Non-pigmented ciliary epithelial cell (primary cell): Measurements from ENCODE around the gene SMPD3.

Source experiments
- DNase-seq: peaks from one replicate; pipeline ENCODE4 v3.0.0-alpha.2; 2010; ENCODE audit warnings: low read depth

The SMPD3 gene

DNA sequence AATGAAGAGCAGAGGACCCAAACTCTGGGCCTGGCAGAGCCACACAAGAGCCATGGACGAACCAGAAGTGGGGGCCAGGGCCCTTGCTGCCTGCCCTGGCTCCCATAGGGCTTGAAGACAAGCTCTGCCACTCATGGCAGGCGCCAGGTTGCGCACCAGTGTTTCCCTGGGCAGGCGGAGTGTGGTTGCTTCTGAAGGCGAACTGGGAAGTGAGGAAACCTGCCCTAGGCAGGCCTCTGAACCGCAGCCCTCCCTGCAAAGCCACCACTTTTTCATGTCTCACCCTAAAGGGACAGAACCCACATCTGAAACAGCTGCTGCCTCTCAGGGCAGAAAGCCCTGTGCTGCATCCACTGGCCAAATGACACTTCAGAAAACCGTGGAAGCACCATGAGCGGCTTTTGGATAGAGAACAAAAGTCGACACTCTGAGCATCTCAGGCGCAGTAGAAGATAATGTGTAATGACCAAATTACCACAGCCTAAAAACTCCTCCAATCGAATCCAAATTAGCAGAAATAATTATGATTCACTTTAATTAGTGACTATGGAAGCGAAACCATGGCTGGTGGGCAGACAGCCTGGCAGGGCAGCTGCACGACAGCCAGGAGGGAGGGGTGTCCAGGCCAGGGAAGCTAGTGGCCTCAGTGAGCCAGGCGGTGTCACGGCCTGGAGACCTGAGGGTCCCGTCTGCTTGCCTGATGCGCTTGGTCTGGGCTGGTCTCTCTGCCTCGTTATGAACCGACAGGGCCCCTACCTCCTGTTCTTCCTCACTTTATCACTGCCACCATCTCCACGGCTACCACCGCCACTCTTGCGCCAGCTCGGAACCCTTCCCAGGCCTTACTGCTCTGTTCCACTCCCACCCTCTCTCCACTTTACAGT lies 78.4 kb downstream of the SMPD3 start:
- DNase-seq, result no peak

- no peak for DNase-seq
These were observed 79.1 kb downstream of the SMPD3 start for GRCh38 chr16:68369168-68369567.

- no peak for DNase-seq
These were observed 79.9 kb downstream of the SMPD3 start for GRCh38 chr16:68368301-68368888.

DNA sequence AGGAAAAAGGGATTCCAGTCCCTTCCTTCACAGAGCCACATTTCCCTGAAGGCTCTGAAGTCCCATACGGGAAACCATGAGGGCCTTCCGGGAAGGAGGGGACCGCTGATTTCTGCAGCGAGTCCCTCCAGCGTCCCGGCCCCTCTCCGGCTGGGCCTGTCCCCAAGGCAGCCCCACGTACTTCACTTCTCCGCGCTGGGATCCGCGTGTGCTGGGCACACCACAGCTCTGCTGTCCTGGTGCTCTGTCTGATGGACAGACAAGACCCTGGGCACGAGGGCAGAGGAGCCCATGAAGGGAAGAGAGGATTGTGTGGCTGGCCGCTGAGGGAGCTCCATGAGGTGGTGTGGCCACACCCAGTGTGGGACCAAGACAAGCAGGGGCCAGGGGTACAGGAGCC lies 80.4 kb downstream of the SMPD3 start:
- DNase-seq, result no peak

- no peak for DNase-seq
These were observed 80.9 kb downstream of the SMPD3 start for GRCh38 chr16:68367440-68367839.

GRCh38 chr16:68367030-68367429 lies 81.3 kb downstream of the SMPD3 start:
- no peak for DNase-seq

DNA sequence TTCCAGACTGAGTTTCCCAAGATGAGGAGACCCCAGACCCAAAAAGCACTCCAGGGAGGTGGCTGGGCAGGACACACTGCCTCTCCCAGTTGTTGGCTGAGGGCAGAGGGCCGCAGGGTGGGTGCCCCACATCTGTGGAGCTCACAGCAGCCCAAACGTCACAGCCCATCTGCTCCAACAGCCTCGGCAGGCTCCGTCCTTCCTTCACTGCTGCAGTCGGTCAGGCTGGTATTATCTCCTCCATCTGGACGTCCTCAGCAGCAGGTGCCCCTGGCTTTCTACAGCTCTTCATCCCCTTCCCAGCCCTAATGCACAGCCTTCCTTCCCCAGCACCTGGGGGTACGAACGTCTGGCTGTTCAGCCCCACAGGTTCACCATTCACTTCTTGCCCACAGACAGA lies 82.2 kb downstream of the SMPD3 start:
- no peak for DNase-seq

- no peak for DNase-seq
These were observed 83.0 kb downstream of the SMPD3 start for GRCh38 chr16:68365167-68365817.

DNA sequence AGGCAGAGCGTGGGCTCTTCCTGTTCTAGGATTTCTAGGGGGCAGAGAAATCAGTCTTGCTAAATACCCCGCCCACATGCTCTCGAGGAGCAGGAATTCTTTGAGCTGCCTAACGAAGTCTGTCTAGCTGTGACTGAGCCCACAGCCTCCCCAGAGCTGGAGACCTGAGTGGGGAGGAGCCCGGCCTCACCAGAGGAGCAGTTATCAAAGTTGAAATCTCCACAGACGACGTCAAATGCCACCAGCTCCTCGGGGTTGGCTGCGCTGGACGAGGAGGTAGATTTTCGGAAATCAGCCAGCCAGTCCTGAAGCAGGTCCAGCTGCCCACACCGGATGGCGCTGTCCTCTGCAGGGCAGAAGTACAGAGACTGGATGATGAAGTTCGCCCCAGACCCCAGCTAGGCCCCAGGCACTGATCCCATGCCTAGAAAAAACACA lies 83.7 kb downstream of the SMPD3 start:
- no peak for DNase-seq

DNA sequence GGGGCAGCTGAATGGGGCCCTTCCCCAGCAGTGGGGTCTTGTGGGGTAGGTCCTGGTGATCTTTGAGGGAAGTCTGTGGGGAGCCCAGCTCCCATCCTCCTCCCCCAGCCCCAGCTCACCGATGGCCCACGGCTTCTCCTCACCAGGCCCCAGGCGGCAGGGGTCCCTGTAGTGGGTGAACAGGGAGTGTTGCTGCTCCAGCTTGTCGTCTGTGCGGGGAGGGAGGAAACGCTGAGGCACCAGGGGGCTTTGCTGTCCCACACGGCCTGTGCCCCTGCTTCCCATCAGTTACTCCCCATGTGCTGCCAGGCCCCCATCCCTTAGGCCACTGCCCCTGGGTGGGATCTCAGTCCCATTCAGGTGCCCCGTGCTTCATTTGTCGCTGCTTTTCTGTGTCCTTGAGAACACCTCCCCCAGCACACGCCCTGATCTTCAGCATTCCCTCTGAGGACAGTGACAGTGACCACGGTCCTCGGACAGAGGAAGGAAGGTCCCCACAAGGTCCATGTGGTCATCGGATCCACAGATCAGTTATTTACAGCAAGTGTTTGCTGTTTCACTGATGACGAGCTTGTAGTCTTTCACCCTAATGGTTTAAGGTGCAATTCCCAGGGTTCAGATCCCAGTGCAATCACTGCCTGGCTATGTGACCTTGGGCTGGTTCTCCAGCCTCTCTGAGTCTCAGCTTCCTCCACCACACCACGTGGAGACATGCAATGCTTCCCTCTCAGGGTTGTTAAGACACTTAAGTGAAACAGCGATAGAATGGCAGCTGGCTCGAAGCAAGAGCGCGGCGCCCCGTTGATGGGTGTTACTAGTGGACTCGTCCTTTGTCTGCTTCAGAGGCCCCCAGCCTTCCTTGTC lies 84.4 kb downstream of the SMPD3 start:
- no peak for DNase-seq

DNA sequence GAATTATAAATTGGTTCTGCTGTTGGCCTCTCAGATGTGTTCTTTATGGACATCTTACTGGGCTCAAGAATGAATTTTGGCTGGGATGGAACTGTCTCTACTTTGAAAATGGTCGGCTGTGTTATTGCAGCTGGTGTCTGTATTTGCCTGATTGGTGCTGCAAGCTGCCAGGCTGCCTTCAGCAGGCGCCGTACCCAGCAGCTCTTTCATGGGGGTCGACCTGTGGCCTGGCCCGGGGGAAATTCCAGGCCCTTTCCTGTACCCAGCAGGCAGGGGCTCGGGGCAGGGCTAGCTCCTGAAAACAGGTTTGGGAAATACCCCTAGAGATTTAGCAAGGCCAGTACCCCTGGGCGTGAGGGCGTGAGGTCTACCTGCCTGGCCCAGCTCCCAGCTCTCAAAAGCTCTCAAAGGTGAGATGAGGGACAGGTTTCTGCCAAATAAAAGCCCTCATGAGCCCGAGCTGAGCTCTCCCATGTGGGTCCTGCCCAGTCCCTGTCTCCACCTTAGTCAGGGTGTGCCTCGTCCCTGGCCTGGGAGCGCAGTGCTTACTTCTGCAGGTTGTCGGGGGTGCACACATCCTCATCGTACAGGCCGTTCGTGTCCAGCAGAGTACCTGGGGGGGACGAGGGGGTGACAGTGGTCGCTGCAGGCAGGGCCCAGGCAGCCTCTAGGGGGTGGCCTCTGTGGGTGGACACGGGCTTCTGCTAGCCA lies 85.2 kb downstream of the SMPD3 start:
- DNase-seq, result no peak

GRCh38 chr16:68362262-68362913 lies 85.9 kb downstream of the SMPD3 start:
- DNase-seq, result no peak

GRCh38 chr16:68361485-68361884 lies 86.8 kb downstream of the SMPD3 start:
- no peak for DNase-seq

GRCh38 chr16:68360956-68361355 lies 87.4 kb downstream of the SMPD3 start:
- no peak for DNase-seq

GRCh38 chr16:68360547-68360946 lies 87.8 kb downstream of the SMPD3 start:
- no peak for DNase-seq

DNA sequence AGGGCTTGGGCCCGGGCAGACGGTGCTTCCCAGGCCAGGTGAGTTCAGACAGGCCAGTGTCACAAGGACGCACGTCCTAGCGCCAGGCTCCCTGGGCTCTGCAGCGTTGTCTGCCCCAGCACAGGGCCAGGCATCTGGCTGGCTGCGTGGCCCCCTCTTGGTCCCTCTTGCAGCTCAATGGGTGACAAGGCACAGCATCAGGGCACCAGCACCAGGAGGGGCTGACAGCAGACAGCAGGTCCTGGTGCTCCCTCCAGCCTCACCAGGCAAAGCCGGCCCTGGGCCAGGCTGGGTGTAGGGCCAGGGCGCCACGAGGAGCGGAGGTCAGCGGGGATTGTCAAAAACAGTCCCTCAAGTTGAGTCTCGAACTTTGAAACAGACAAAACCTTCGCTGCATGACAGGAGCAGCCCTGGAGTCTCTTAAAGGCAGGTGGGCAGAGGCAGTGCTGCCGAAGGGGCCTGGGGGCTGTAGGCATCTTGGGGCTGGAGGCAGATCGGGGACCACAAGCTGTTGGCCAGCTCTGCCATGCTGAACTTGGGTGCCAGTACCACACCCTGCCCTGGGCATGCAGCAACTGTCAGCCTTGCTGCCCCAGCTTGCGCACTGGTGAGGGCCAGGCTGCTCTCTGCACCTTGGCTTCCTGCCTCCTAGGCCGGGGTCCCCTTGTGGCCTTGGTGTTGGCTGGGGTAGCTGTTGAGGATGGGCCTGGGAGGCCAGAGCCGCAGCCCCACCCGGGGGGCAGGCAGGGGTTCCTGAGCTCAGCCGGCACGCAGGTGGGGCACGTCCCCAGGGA lies 88.7 kb downstream of the SMPD3 start:
- no peak for DNase-seq

DNA sequence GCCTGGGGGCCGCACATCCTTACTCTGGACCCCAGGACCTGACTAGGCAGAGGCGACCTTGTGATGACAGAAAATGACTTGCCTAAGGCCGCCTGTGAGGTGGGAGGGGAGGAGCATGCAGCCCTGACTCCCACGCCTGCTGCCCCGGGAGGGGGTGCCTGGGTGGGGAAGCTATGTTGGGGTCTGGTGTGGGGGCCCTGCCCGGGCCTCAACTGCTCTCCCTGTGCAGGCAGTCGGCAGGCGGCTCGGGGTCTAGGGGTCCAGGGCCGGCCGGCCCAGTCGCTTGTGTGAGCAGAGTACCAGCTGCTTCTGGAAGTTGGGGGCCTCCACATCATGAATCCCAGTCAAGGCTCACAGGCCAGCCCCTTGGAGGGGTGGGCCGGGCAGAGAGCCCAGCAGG lies 89.4 kb downstream of the SMPD3 start:
- no peak for DNase-seq

- no peak for DNase-seq
These were observed 90.4 kb downstream of the SMPD3 start for GRCh38 chr16:68357923-68358322.

DNA sequence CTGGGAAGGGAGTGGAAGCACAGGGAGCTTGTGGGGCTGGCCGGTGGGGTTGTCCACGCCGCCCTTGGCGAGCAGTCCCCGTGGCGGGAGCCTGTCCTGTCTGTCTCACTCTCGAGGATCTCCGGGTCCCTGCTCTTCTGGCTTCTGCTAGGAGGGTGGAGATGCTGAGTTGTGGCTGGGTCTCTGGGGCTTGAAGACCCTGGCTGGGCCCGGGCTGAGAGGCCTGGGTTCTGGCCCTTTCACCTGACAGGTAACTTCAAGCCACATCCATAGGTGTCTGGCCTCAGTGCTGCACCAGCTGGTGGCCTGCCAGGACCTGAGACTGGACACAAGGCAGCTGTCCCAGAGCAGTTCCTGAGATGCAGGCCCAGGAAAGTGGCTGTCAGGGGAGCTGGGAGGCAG lies 90.8 kb downstream of the SMPD3 start:
- DNase-seq, result no peak

DNA sequence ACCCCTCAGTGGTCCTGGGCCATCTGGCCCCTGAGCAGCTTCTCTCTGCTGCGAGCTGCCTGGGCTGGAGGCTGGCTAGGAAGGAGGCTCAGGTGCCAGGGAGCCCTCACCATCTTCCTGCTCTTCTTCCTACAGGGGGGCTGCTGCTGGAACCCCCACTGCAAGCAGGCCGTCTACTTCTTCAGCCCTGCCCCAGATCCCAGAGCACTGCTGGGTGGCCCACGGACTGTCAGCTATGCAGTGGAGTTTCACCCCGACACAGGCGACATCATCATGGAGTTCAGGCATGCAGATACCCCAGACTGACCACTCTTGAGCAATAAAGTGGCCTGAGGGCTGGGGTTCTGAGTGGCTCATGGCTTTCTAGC lies 91.4 kb downstream of the SMPD3 start:
- DNase-seq, result no peak
